DMS53 treated with DMSO at 0.1 percent for 48 hours (cell line): ENCODE measurements around the gene FGA.
A peak's percentile ranks its signal among the peaks of the same experiment; 100 is the strongest.
"Not testable (repeated sequence)": the region's sequence is repeated elsewhere in the genome, so short reads cannot be mapped to it uniquely, and the experiment has no call there.

Experiments
- DNase-seq: peaks from one replicate; lab custom pipeline; 2025; ENCODE audit not compliant: unreplicated experiment; lab: John Stamatoyannopoulos, UW

The FGA gene

GRCh38 chr4:154608361-154609252 is 18.1 kb upstream of the FGA start:
- no peak for DNase-seq

- DNase-seq = no peak
Observed at GRCh38 chr4:154606728-154607723, 16.5 kb upstream of the FGA start.

- no peak for DNase-seq
Observed at GRCh38 chr4:154604696-154605200, 14.2 kb upstream of the FGA start.

GRCh38 chr4:154603033-154603943 is 12.7 kb upstream of the FGA start:
- no peak for DNase-seq

GRCh38 chr4:154602404-154603020 is 12.0 kb upstream of the FGA start:
- DNase-seq = peak; percentile 71

GRCh38 chr4:154597798-154598774 is 7.5 kb upstream of the FGA start:
- DNase-seq = no peak

- not testable (repeated sequence) for DNase-seq
Observed at GRCh38 chr4:154597281-154597680, 6.7 kb upstream of the FGA start.

GRCh38 chr4:154595807-154596206 is 5.3 kb upstream of the FGA start:
- DNase-seq = peak; percentile 24

GRCh38 chr4:154594343-154594742 is 3.8 kb upstream of the FGA start:
- not testable (repeated sequence) for DNase-seq

DNA sequence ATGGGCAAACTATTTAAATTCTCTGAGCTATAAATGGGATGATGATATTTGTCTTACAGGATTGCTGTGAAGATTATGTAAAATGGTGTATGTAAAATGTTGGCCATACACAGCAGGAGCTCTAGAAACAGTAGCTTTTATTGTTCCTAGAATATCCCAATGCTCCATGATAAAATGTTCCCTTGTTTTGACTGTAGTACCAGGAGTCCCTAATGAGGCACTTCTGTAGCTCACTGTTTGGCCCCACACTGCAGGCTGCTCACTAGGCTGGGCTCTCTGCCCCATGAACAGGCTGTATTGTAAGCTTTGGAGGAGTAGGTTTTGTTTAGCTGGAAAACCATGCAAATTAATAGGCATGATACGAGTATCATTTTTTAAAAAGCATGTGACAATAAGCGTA is 3.3 kb upstream of the FGA start:
- DNase-seq = no peak

GRCh38 chr4:154591890-154592289 is 1.3 kb upstream of the FGA start:
- DNase-seq = no peak

GRCh38 chr4:154589296-154590197 is 995 bp downstream of the FGA start:
- no peak for DNase-seq

DNA sequence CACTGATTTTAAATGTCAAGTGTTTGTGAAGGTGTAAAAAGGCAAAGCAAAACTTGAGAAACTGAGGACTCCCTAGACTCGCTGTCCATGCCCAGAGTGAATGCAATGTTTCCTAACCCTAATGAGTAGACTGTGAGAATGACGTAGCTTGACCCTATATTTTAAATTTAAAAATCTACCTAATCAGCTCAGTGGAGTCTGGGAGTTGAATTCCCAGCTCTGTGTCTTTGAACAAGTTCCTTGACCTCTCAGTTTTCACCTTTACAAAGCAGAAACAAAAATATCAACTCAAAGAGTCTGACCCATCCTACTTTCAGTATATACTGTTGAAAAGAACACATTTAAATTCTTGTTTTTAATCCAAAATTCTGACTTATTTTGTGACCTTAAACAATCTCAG is 2.3 kb downstream of the FGA start:
- no peak for DNase-seq

DNA sequence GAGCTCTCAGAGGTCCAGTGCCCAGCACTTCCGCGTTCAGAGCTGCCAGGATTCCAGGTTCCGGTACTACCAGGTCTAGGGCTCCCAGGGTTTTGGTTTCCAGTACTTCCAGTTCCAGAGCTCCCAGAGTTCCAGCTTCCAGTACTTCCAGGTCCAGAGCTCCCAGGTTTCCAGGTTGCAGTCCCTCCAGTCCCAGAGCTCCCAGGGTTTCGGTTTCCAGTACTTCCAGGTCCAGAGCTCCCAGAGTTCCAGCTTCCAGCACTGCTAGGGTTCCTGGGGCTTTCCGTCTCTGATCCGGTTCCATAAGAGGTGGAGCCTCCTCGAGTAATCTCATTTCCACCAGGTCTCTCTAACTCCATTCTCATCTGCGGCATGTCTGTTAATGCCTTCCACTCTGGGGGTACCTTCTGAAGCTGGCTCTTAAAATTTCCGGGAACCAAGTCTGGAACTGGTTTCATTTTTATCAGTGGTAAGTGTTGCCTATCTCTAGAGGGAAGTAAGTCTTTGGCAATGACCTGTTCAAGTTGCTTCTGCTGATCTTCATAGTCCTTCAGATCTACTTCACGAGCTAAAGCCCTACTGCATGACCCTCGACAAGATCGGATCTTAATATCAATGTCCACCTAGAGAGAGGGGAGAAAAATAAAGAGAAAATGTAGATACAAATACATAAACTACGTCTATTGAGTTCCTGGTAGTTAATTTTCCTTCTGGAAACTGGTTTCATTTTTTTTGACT is 4.1 kb downstream of the FGA start:
- DNase-seq = no peak

GRCh38 chr4:154585369-154586018 is 5.0 kb downstream of the FGA start:
- DNase-seq = no peak

GRCh38 chr4:154584259-154584658 is 6.3 kb downstream of the FGA start:
- no peak for DNase-seq

- no peak for DNase-seq
Observed at GRCh38 chr4:154583677-154584076, 6.9 kb downstream of the FGA start.
